Daoy (cell line): Measurements from ENCODE around the gene C2CD2L. TPM values are rescaled to one million over a fixed set of nuclear protein-coding genes. Genes with fewer than 3 reads are reported as not detected.
"Not testable (repeated sequence)": the region's sequence is repeated elsewhere in the genome, so short reads cannot be mapped to it uniquely, and the experiment has no call there.

Experiments used
- DNase-seq: peaks from one replicate; pipeline ENCODE4 v3.0.0-alpha.2; 2015; ENCODE audit warnings: low read depth
- total RNA-seq: library from RNA; depleted of rRNA; stranded (reverse); fragments of >200 nt; shearing (Covaris generic); gene quantifications from 2 replicates; pipeline ENCODE4 v1.2.3, GENCODE V29; 2014

The C2CD2L gene
- total RNA-seq, 1 experiment from 2014 or later: 10.6 TPM

DNA sequence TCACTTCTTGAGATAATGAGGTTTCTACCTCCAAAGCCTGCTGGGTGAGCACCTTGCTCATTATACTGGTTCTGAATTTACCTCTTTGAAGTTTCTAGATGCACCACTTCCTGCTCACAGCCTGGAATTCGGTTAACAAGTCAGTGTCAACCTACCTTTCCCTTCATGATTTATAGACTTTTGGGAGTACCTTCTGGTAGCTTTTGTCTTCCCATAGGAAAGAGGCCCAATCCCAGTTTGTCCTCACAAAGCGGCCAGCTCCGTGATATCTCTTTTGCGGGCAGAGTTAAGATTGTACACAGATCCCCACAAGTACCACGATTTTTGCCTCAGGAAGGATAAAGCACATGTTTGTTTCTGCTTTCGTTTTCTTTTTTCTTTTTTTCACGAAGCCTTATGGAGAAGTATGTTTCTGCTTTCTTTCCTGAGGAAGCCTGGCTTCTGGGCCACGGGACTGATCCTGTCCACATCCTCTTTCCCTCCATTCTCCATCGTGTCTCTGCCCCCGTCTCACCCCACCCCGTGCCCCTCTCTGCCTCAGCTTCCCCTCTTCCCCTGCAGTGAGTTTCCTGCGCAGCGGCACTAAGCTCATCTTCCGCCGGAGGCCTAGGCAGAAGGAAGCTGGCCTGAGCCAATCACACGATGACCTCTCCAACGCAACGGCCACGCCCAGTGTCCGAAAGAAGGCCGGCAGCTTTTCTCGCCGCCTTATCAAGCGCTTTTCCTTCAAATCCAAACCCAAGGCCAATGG lies 8.5 kb downstream of the C2CD2L start:
- DNase-seq: no peak

DNA sequence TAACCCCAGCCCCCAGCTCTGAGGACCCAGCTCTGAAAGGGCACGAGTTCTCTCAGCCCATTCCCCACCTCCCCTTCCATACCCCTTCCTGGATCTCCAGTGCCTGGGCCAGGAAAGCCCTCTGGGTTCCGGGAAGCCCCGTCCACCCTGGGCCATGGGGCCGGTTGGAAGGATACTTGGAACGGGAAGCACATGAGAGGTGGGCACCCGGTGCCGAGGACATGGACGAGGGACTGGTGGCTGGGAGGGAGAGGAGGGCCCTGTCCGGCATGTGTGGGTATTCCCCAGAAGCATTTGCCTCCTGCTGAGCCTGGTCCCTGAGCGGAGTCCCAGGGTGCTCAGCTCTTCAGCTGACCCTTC lies 9.1 kb downstream of the C2CD2L start:
- DNase-seq: no peak

DNA sequence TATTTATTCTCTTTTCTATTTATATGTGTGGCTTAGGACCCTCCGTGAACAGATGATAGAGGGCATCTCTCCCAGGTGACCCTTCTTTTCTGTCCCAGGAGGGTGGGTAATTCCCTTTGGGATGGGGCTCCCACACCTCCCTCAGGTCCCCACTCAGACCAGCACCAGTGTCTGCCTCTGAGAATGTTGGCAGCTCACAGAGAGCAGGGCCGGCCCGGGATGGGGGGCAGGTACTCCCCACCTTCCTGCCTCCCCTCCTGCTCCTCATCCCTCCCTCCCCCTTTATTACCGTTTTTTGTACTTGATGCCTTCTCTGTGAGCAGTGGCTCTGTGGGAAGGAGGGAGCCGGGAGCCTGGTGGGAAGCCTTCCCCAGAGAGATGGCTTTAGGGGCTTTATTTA lies 9.5 kb downstream of the C2CD2L start:
- DNase-seq: no peak

- DNase-seq: no peak
These were observed 10.0 kb downstream of the C2CD2L start for GRCh38 chr11:119117004-119117706.

GRCh38 chr11:119118227-119118626 lies 11.1 kb downstream of the C2CD2L start:
- no peak for DNase-seq

DNA sequence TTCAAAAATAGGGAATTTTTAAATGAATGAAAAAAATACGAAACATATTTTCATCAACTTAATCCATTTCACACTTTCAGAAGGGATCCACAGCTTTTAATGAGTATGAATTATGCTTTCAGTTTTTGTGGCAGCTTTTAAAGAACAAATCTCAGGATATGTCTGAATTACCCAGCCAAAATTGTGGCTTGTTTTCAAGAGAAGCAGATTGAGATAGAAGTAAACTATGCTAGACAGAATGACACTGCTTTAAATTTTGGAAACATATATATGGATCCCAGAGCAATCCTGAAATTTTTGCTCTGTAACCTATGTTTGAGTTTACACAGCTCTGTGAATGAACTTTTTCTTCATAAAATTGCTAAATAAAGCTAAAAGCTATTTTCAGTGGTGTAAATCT lies 11.8 kb downstream of the C2CD2L start:
- DNase-seq: no peak

DNA sequence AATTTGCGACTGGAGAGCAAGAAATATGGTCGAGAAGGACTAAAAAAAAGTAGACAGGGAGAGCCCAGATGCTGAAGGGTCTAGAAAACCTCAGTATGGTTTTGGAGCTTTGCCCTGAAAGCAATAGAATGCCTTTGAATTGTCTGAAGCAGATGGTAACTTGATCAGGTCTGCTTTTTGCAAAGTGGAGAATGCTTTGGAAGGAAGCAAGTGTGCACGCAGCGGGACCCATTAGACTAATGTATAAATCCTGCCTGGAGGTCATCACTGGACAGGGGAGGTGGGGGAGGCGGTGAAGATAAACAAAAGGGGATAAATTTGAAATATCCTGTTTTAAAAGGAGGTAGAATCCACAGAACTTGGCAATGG lies 13.5 kb downstream of the C2CD2L start:
- DNase-seq: peak; percentile 39

DNA sequence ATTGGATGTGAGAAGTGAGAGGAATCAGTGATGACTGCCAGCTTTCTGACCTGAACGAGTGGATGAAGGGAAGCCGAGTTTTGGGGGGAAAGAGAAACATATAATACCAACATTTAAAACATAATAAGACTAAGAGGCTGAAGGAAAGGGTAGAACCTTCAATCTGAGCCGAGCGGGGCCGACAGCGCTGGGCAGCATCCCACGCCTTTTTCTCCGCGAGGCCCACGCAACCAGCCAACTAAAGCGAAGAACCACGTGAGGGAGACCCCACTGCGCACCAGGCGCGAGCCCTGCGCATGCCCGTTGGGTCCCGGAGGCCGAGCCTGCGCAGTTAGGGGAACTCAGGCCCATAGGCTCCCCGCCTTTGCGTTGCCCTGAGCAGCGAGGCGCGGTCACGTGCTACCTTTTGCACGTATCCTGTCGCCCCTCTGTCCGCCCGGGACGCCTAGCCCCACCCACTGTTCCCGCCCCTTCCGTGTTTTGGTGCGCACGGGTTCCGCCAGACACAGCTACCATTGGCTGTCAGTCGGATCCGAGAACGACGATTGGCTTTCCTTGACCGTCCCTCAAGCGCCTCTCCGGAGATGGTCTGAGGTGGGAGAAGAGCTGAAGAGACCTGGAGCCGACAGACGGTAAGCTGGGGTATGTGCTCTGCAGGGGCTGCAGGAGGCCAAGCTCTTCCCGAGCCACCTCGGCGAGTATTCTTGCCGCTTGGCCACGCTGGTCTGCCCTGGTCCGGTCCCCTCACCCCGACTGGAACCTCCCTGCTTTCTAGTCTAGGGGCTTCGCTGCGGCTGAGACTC lies 14.1 kb downstream of the C2CD2L start, which contains the start of gene HINFP:
TSS of gene HINFP (plus strand) at position 573 of the 803 bp plus-strand sequence. CDS start 5,365 bp downstream, outside the sequence.
- DNase-seq: peak; percentile 99

GRCh38 chr11:119121811-119122124 lies 14.6 kb downstream of the C2CD2L start:
- no peak for DNase-seq

- no peak for DNase-seq
These were observed 18.7 kb downstream of the C2CD2L start for GRCh38 chr11:119125821-119126220.

- DNase-seq: no peak
These were observed 19.6 kb downstream of the C2CD2L start for GRCh38 chr11:119126675-119127268.

GRCh38 chr11:119130662-119131061 lies 23.5 kb downstream of the C2CD2L start:
- DNase-seq: peak; percentile 14

DNA sequence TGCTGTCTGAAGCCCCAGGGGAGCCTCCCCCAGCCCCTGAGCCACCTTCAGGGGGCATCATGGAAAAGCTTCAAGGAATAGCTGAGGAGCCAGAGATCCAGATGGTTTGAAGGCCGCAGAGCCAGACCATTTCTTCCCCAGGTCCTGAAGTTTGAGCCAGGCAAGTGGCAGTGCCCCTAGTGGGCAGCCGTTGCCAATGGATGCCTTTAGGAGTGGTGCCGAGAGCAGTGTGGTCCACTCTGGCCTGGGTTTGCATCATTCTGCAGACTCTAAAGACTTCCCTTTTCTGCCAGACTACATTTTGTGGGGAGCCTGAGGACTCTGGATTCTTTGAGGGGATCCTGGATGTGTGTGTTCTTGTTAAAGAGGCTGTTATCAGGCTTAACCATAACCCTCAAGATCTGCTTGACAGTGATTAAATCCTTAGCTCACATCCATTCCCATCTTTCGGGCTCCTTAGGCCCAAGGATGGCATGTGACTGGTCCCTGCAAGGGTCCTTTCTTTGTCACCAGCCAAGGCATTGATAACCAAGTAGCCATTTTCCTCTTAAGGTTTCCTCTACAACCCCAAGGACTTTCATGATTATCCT lies 27.3 kb downstream of the C2CD2L start:
- no peak for DNase-seq

- DNase-seq: not testable (repeated sequence)
These were observed 32.1 kb downstream of the C2CD2L start for GRCh38 chr11:119139276-119139675.

GRCh38 chr11:119144825-119145486 lies 37.8 kb downstream of the C2CD2L start:
- DNase-seq: peak; percentile 67

DNA sequence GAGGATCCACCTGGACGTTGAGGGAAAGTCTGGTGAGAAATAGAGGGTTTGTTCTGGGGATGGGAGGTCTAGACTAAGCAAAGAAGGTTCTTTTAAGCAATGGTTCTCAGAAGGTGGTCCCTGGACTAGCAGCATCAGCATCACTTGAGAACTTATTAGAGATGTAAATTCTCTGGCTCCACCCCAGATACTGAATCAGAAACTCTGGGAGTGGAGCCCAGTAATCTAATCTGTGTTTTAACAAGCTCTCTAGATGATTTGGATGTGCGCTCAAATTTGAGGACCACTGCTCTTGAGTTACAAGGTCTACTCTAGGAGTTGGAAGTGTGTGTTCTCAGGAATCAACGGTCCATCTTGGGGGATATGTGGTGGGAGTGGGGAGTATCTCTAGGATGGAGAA lies 38.4 kb downstream of the C2CD2L start:
- DNase-seq: no peak

- no peak for DNase-seq
These were observed 40.6 kb downstream of the C2CD2L start for GRCh38 chr11:119147604-119148333.

DNA sequence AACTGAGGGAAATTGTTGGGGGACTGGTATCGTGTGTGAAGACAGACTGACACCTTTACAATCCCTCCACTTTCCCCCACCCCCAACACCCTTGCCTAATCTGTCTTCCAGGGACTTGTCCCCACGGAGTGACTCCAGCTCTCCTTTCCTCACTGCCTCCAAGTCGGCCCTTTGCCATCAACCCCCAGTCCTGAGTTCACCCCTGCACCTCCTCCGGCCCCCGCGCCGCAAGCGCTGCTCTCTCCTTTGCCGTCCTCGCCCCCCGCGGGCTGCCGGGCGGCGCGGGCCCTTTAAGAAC lies 41.5 kb downstream of the C2CD2L start:
- DNase-seq: no peak

DNA sequence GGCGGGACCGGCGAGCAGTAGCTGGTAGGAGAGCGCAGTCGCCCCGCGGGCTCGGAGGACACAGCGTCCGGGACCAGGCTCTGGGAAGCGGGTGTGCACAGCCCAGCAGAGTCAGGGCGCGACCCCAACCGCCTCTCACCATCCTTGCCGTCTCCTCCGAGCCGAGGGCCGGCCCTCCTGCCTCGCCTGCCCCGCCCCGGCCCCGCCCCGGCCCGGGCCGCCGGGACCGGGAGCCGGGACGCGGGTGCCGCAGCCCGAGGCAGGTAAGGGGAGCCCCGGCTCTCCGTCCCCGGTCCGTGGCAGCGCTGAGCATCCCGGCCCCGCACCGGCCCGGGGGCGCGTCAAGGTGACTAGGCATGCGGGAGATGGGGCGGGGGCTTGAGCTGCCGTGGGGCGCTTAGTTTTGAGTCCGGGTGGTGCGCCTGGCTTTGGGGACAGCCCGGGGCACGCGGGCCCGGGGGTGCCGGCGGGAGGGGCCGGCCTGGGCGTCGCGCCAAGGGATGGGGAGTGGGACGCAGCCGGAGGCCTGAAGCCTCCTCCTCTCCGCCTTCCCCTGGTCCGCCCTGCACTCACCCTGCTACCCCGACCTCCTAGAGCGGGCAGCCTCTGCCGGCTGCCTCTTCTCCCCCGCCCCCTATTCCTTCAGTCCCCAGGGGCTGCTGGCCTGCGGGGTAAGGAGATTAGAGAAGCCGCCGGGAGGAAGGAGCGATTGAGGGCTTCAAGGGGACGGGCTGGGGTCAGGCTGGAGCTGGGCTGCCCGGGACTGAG lies 42.1 kb downstream of the C2CD2L start, which contains the start of gene ABCG4:
TSS of gene ABCG4 (plus strand) at position 35 of the 768 bp plus-strand sequence. CDS start 914 bp downstream, outside the sequence.
- peak; percentile 16 for DNase-seq

DNA sequence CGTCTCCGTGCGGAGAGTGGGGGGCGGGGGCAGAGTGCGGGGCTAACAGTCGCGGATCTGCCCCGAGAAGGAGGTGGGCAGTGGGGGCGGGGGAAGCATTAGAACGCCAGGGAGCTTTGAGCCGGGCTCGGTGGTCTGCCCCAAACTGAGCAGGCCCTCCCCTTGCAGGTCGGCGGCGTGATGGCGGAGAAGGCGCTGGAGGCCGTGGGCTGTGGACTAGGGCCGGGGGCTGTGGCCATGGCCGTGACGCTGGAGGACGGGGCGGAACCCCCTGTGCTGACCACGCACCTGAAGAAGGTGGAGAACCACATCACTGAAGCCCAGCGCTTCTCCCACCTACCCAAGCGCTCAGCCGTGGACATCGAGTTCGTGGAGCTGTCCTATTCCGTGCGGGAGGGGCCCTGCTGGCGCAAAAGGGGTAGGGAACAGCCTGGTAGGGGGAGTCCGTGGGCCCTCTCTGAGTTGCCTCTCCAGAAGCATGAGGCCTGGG lies 42.7 kb downstream of the C2CD2L start:
- no peak for DNase-seq
